CD14-positive monocyte (primary cell): Measurements from ENCODE around the gene ZNF829. TPM values are rescaled to one million over a fixed set of nuclear protein-coding genes. Genes with fewer than 3 reads are reported as not detected.

Experiments
- DNase-seq, 3 donors: peaks; one replicate each; pipeline ENCODE4 v3.0.0-alpha.2; 2011 to 2022
- H2AFZ ChIP-seq: 2 replicates; pipeline ENCODE4 v1.6.0; 2012; ENCODE audit warnings: mild to moderate bottlenecking, low read depth, low read length, inconsistent platforms; ENCODE audit not compliant: insufficient read depth, poor library complexity, severe bottlenecking
- H3K27ac ChIP-seq, 2 donors: 1 replicate in 1 of 2; 2 replicates in 1 of 2; pipeline ENCODE4 v1.5.1; 2012 to 2013; ENCODE audit warnings: low read length in 2 of 2, control low read depth in 1 of 2, inconsistent platforms in 1 of 2, low read depth in 1 of 2, mild to moderate bottlenecking in 1 of 2
- H3K27me3 ChIP-seq, 2 donors: one replicate each; pipeline versions ENCODE4 v1.6.0 to v1.6.1; 2011 to 2013; ENCODE audit warnings: low read length in 2 of 2; ENCODE audit not compliant: control insufficient read depth in 2 of 2, insufficient read depth in 2 of 2
- H3K36me3 ChIP-seq, 2 donors: replicated peaks in 1 of 2; 1 replicate in 1 of 2; 2 replicates in 1 of 2; pipeline versions ENCODE4 v1.5.1 to v1.6.1; 2012 to 2013; ENCODE audit warnings: low read length in 2 of 2, control low read depth in 1 of 2, inconsistent platforms in 1 of 2, mild to moderate bottlenecking in 1 of 2; ENCODE audit not compliant: insufficient read depth in 2 of 2, control insufficient read depth in 1 of 2
- H3K4me1 ChIP-seq, 2 donors: 1 replicate in 1 of 2; 2 replicates in 1 of 2; pipeline versions ENCODE4 v1.5.1 to v1.6.1; 2012 to 2013; ENCODE audit warnings: low read length in 2 of 2, control low read depth in 1 of 2, inconsistent platforms in 1 of 2, mild to moderate bottlenecking in 1 of 2, moderate library complexity in 1 of 2; ENCODE audit not compliant: insufficient read depth in 2 of 2, control insufficient read depth in 1 of 2
- H3K4me2 ChIP-seq: replicated peaks from 2 replicates; pipeline ENCODE3; 2012; ENCODE audit warnings: low read length, moderate library complexity, mild to moderate bottlenecking; ENCODE audit not compliant: poor library complexity, severe bottlenecking; ENCODE audit errors: extremely low read depth
- H3K4me3 ChIP-seq, 3 experiments: fragments of 200-600 bp in 1 of 3; sonication (generic) in 1 of 3; replicated peaks in 1 of 3; 1 replicate in 2 of 3; 2 replicates in 1 of 3; pipeline ENCODE4 v1.5.1; 2011 to 2013; ENCODE audit warnings: low read length in 3 of 3, mild to moderate bottlenecking in 3 of 3, control low read depth in 2 of 3, low read depth in 2 of 3, inconsistent platforms in 1 of 3, moderate library complexity in 1 of 3
- H3K79me2 ChIP-seq: 2 replicates; pipeline ENCODE4 v1.6.0; 2012; ENCODE audit warnings: mild to moderate bottlenecking, control low read depth, inconsistent platforms, low read length, moderate library complexity; ENCODE audit not compliant: insufficient read depth
- H3K9ac ChIP-seq: 2 replicates; pipeline ENCODE4 v1.6.0; 2017; ENCODE audit warnings: low read length, mild to moderate bottlenecking; ENCODE audit not compliant: insufficient read depth, poor library complexity, severe bottlenecking
- H3K9me3 ChIP-seq, 2 donors: replicated peaks in 1 of 2; 1 replicate in 1 of 2; 2 replicates in 1 of 2; pipeline versions ENCODE4 v1.5.1 to v1.6.1; 2012 to 2013; ENCODE audit warnings: low read length in 2 of 2, control low read depth in 1 of 2; ENCODE audit not compliant: control insufficient read depth in 1 of 2, insufficient read depth in 1 of 2
- H4K20me1 ChIP-seq: 2 replicates; pipeline ENCODE4 v1.6.0; 2012; ENCODE audit warnings: mild to moderate bottlenecking, low read length, control low read depth, moderate library complexity; ENCODE audit not compliant: insufficient read depth
- H3K27ac Mint-ChIP-seq, 7 donors: one replicate each; pipeline ENCODE4 v1.8.0; 2020; ENCODE audit warnings: mild to moderate bottlenecking in 7 of 7, mixed read lengths in 7 of 7, moderate library complexity in 6 of 7, inconsistent platforms in 2 of 7
- H3K27me3 Mint-ChIP-seq, 3 donors: one replicate each; pipeline ENCODE4 v1.8.0; 2021 to 2022; ENCODE audit warnings: low read depth in 3 of 3, mild to moderate bottlenecking in 3 of 3, mixed read lengths in 3 of 3, moderate library complexity in 3 of 3, inconsistent platforms in 1 of 3
- H3K36me3 Mint-ChIP-seq, 2 donors: one replicate each; pipeline ENCODE4 v1.8.0; 2020; ENCODE audit warnings: mixed read lengths in 2 of 2, inconsistent platforms in 1 of 2, mild to moderate bottlenecking in 1 of 2
- H3K4me1 Mint-ChIP-seq: one replicate; pipeline ENCODE4 v1.8.0; 2020; ENCODE audit warnings: mild to moderate bottlenecking, mixed read lengths
- H3K4me3 Mint-ChIP-seq, 2 donors: one replicate each; pipeline ENCODE4 v1.8.0; 2020; ENCODE audit warnings: mild to moderate bottlenecking in 2 of 2, mixed read lengths in 2 of 2, moderate library complexity in 1 of 2
- H3K9me3 Mint-ChIP-seq, 7 donors: one replicate each; pipeline ENCODE4 v1.8.0; 2020 to 2022; ENCODE audit warnings: mixed read lengths in 7 of 7, mild to moderate bottlenecking in 6 of 7, moderate library complexity in 6 of 7, inconsistent platforms in 2 of 7
- CTCF ChIP-seq: fragments of 200-600 bp; IDR thresholded peaks from one replicate; pipeline ENCODE4 v1.8.0; 2022; ENCODE audit warnings: antibody characterized with exemption, mild to moderate bottlenecking
- whole genome bisulfite sequencing: methylation state at CpG from one replicate; pipeline ENCODE4 v1.1.5; 2013; ENCODE audit warnings: missing lambda C conversion rate; ENCODE audit not compliant: insufficient coverage; 5-methylcytosine and 5-hydroxymethylcytosine counted together
- intact Hi-C, 2 donors: fragments of 100-400 bp; cut with micrococcal nuclease; formaldehyde crosslinking; loops; one replicate each; pipeline versions ENCODE4 v1.15.0 to v1.15.1; 2023
- polyA plus RNA-seq, 3 donors: library from polyadenylated mRNA; depleted of rRNA in 1 of 3; unstranded in 2 of 3; stranded (reverse) in 1 of 3; fragments of 300-500 nt in 2 of 3; fragments of >200 nt in 1 of 3; fragmentation: Illumina TruSeq in 2 of 3; gene quantifications; 1 replicate in 2 of 3; 2 replicates in 1 of 3; pipeline ENCODE4 v1.2.3, GENCODE V29; 2012 to 2021

ZNF829 gene
- polyA plus RNA-seq, 3 donors = 0.05 to 0.14 (median 0.08) TPM

GRCh38 chr19:36849701-36850558 lies 66.2 kb downstream of the ZNF829 start:
- Mint-ChIP-seq H3K4me3 (no peak overlapping the region), H3K27ac (no peak overlapping the region), H3K9me3 (peaks cover 25 to 57% (median 53%) of the 10 kb centered on the region in 7 donors), H3K36me3 (peaks cover 23 to 39% of the 10 kb centered on the region in 2 donors), H3K27me3 (peaks cover 0 to 3% (median 3%) of the 10 kb centered on the region in 3 donors), H3K4me1 (peaks cover 2% of the 10 kb centered on the region)
- H3K4me3 ChIP-seq = peak overlapping the region; percentile 67 to 98 (median 86)
- no peak for TF ChIP-seq CTCF
- peak overlapping the region; percentile 63 to 86 for H3K27ac ChIP-seq
- peak overlapping the region; percentile 81 for H3K9ac ChIP-seq
- H3K4me1 ChIP-seq = peaks cover 16 to 31% of the 10 kb centered on the region in 2 donors
- WGBS = under 1% methylated on average over 34 of the region's 36 CpGs
- intact Hi-C loops = loop anchor here (2.0 to 10.0 kb wide), 10 partner anchors 65 to 615 kb away; partner anchors contain the start of genes ZNF567 (in 2 of the 2), ZNF585A (in 2 of the 2), ZNF850 (in 2 of the 2) and ZFP14 (in 1 of the 2)
- H2AFZ ChIP-seq = peak overlapping the region; percentile 99
- no peaks in the 10 kb centered on the region for H3K27me3 ChIP-seq
- H3K79me2 ChIP-seq = peaks cover 10% of the 10 kb centered on the region
- no peaks in the 10 kb centered on the region for H4K20me1 ChIP-seq
- peaks cover 0 to 16% of the 10 kb centered on the region in 2 donors for H3K36me3 ChIP-seq
- peaks cover 38 to 54% of the 10 kb centered on the region in 2 donors for H3K9me3 ChIP-seq
- peak; percentile 75 to 81 (median 81) for DNase-seq
- peak overlapping the region; percentile 86 for H3K4me2 ChIP-seq

- Histone ChIP-seq H3K9me3 (peaks cover 47 to 54% of the 10 kb centered on the region in 2 donors), H4K20me1 (no peaks in the 10 kb centered on the region), H3K27me3 (no peaks in the 10 kb centered on the region), H3K79me2 (peaks cover 10% of the 10 kb centered on the region), H2AFZ (no peak overlapping the region), H3K9ac (no peak overlapping the region), H3K4me1 (peaks cover 16 to 31% of the 10 kb centered on the region in 2 donors), H3K4me2 (no peak overlapping the region), H3K27ac (no peak overlapping the region), H3K36me3 (no peaks in the 10 kb centered on the region), H3K4me3 (peak overlapping the region in 1 of 3 experiments; percentile 5)
- no CpG with 5 or more reads among the region's 1 CpG for WGBS
- TF ChIP-seq CTCF = no peak
- intact Hi-C loops = no loop called here
- Mint-ChIP-seq H3K9me3 (peaks cover 20 to 59% (median 53%) of the 10 kb centered on the region in 7 donors), H3K27ac (no peak overlapping the region), H3K4me3 (no peak overlapping the region), H3K4me1 (peaks cover 2% of the 10 kb centered on the region), H3K36me3 (peaks cover 19 to 35% of the 10 kb centered on the region in 2 donors), H3K27me3 (peaks cover 0 to 3% (median 3%) of the 10 kb centered on the region in 3 donors)
- no peak for DNase-seq
Measured at GRCh38 chr19:36847968-36848367, 68.1 kb downstream of the ZNF829 start.
